Esophagus muscularis mucosa (tissue), 4 donors: ENCODE results near the gene GASK1B. TPM values are rescaled to one million over a fixed set of nuclear protein-coding genes. Genes with fewer than 3 reads are reported as not detected.
A peak's percentile ranks its signal among the peaks of the same experiment; 100 is the strongest.

Source experiments
- DNase-seq: peaks from one replicate; pipeline ENCODE4 v3.0.0-alpha.2; 2017; ENCODE audit errors: extremely low spot score
- H3K27ac ChIP-seq, 4 donors: fragments of 200-600 bp; sonication (generic); replicated peaks in 1 of 4; 1 replicate in 3 of 4; 2 replicates in 1 of 4; pipeline ENCODE4 v1.5.1; 2016 to 2019; ENCODE audit warnings: mild to moderate bottlenecking in 1 of 4
- H3K27me3 ChIP-seq, 4 donors: fragments of 200-600 bp; sonication (generic); one replicate each; pipeline versions ENCODE4 v1.5.1 to v1.6.0; 2016 to 2019
- H3K36me3 ChIP-seq, 4 donors: fragments of 200-600 bp; sonication (generic); one replicate each; pipeline ENCODE4 v1.5.1; 2016 to 2019
- H3K4me1 ChIP-seq, 4 donors: fragments of 200-600 bp; sonication (generic); one replicate each; pipeline ENCODE4 v1.5.1; 2016 to 2019
- H3K4me3 ChIP-seq, 4 donors: fragments of 200-600 bp; sonication (generic); 1 replicate in 2 of 4; 2 replicates in 2 of 4; pipeline ENCODE4 v1.5.1; 2016 to 2019; ENCODE audit warnings: mild to moderate bottlenecking in 4 of 4, moderate library complexity in 1 of 4
- H3K9me3 ChIP-seq, 4 donors: fragments of 200-600 bp; sonication (generic); 1 replicate in 3 of 4; 2 replicates in 1 of 4; pipeline ENCODE4 v1.5.1; 2016 to 2019
- EP300 ChIP-seq: sonication (generic); formaldehyde crosslinking; IDR thresholded peaks from one replicate; pipeline ENCODE4 v1.6.1; 2017; ENCODE audit warnings: antibody characterized with exemption
- POLR2A ChIP-seq: fragments of 450-650 bp; IDR thresholded peaks from one replicate; pipeline ENCODE4 v1.6.1; 2017; ENCODE audit warnings: antibody characterized with exemption, moderate library complexity, mild to moderate bottlenecking, low read depth
- POLR2AphosphoS5 ChIP-seq, 2 donors: sonication (generic); formaldehyde crosslinking; IDR thresholded peaks; one replicate each; pipeline ENCODE4 v1.6.1; 2017; ENCODE audit warnings: antibody characterized with exemption in 2 of 2
- WGBS: methylation state at CpG from one replicate; pipeline ENCODE4 v1.1.5; 2018; 5-methylcytosine and 5-hydroxymethylcytosine counted together
- intact Hi-C: fragments of 100-400 bp; cut with DNase I; formaldehyde crosslinking; loops from one replicate; pipeline ENCODE4 v1.15.1; 2023
- total RNA-seq, 4 donors: library from RNA; depleted of rRNA; stranded (reverse); fragments of >200 nt; gene quantifications; one replicate each; pipeline versions ENCODE4 v1.1.0 to v1.2.1, GENCODE V29; 2016
- TF ChIP-seq, protein P1 (sequence below), 3 experiments: fragments of 200-600 bp in 2 of 3; fragments of 450-650 bp in 1 of 3; sonication (generic) in 2 of 3; IDR thresholded peaks; one replicate each; pipeline ENCODE4 v1.5.1; 2017 to 2019; ENCODE audit warnings: antibody characterized with exemption in 3 of 3, mild to moderate bottlenecking in 2 of 3, moderate library complexity in 1 of 3

The GASK1B gene
- total RNA-seq, 4 donors from 2014 or later = 27.5 to 45.9 (median 32.4) TPM

GRCh38 chr4:158213466-158213865 is 40.6 kb upstream of the GASK1B start:
- intact Hi-C loops = no loop called here
- Histone ChIP-seq H3K4me3 (no peak overlapping the region), H3K9me3 (no peaks in the 10 kb centered on the region), H3K27me3 (no peaks in the 10 kb centered on the region), H3K4me1 (peaks cover 8 to 13% (median 10%) of the 10 kb centered on the region in 4 donors), H3K27ac (no peak overlapping the region), H3K36me3 (no peaks in the 10 kb centered on the region)
- no peak for DNase-seq
- WGBS = 78% methylated on average over 2 of the region's 2 CpGs
- TF ChIP-seq, protein P1, sequence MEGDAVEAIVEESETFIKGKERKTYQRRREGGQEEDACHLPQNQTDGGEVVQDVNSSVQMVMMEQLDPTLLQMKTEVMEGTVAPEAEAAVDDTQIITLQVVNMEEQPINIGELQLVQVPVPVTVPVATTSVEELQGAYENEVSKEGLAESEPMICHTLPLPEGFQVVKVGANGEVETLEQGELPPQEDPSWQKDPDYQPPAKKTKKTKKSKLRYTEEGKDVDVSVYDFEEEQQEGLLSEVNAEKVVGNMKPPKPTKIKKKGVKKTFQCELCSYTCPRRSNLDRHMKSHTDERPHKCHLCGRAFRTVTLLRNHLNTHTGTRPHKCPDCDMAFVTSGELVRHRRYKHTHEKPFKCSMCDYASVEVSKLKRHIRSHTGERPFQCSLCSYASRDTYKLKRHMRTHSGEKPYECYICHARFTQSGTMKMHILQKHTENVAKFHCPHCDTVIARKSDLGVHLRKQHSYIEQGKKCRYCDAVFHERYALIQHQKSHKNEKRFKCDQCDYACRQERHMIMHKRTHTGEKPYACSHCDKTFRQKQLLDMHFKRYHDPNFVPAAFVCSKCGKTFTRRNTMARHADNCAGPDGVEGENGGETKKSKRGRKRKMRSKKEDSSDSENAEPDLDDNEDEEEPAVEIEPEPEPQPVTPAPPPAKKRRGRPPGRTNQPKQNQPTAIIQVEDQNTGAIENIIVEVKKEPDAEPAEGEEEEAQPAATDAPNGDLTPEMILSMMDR (IDR thresholded peaks at IDR 0.05) = no peak
- TF ChIP-seq POLR2AphosphoS5 (IDR thresholded peaks at IDR 0.05) = no peak
- no peak for TF ChIP-seq POLR2A
- TF ChIP-seq EP300 = no peak

- Histone ChIP-seq H3K4me1 (peaks cover 7 to 11% (median 9%) of the 10 kb centered on the region in 4 donors), H3K9me3 (no peaks in the 10 kb centered on the region), H3K27ac (no peak overlapping the region), H3K36me3 (no peaks in the 10 kb centered on the region), H3K4me3 (peak overlapping the region in 3 of 4 donors; percentile 48 to 59 (median 50)), H3K27me3 (no peaks in the 10 kb centered on the region)
- DNase-seq = no peak
- WGBS = 49% methylated on average over 3 of the region's 3 CpGs
- TF ChIP-seq EP300 (no peak), POLR2A (no peak), POLR2AphosphoS5 (IDR thresholded peaks at IDR 0.05) (no peak)
- TF ChIP-seq, protein P1 (IDR thresholded peaks at IDR 0.05) = no peak
- intact Hi-C loops = no loop called here
Observed at GRCh38 chr4:158211222-158211621, 38.4 kb upstream of the GASK1B start.

- 16% methylated on average over 34 of the region's 34 CpGs for WGBS
- no peaks in the 10 kb centered on the region for H3K9me3 ChIP-seq
Observed at GRCh38 chr4:158209825-158210807, 37.3 kb upstream of the GASK1B start, which contains the start of gene TMEM144. Gene TMEM144 (plus strand): TSS chr4:158210486. CDS start chr4:158212668, 2,182 bp downstream.

GRCh38 chr4:158208963-158209640 is 36.3 kb upstream of the GASK1B start:
- H3K27me3 ChIP-seq = no peaks in the 10 kb centered on the region
- WGBS = 80% methylated on average over 5 of the region's 5 CpGs
- DNase-seq = no peak
- no peak for TF ChIP-seq POLR2A
- TF ChIP-seq, protein P1 (IDR thresholded peaks at IDR 0.05) = no peak
- TF ChIP-seq POLR2AphosphoS5 (IDR thresholded peaks at IDR 0.05) = no peak
- no peak for TF ChIP-seq EP300
- H3K9me3 ChIP-seq = no peaks in the 10 kb centered on the region
- intact Hi-C loops = no loop called here
- no peak overlapping the region for H3K4me3 ChIP-seq
- H3K36me3 ChIP-seq = no peaks in the 10 kb centered on the region
- peak overlapping the region; percentile 78 to 91 (median 86) for H3K27ac ChIP-seq
- H3K4me1 ChIP-seq = peaks cover 7 to 11% (median 9%) of the 10 kb centered on the region in 4 donors

More at GRCh38 chr4:158209825-158210807, 37.3 kb upstream of the GASK1B start, which contains the start of gene TMEM144:
- intact Hi-C loops = no loop called here
- Histone ChIP-seq H3K36me3 (no peaks in the 10 kb centered on the region), H3K4me1 (peaks cover 7 to 11% (median 9%) of the 10 kb centered on the region in 4 donors), H3K4me3 (peak within 1 kb of the TSS; percentile 46 to 59 (median 49)), H3K27ac (peak within 1 kb of the TSS; percentile 78 to 91 (median 86)), H3K27me3 (no peaks in the 10 kb centered on the region)
- DNase-seq = peak; percentile 96
- TF ChIP-seq POLR2AphosphoS5 (IDR thresholded peaks at IDR 0.05) (peak; percentile 79 to 83), POLR2A (peak; percentile 23), EP300 (no peak)
- TF ChIP-seq, protein P1 (IDR thresholded peaks at IDR 0.05) = peak in 2 of 3 experiments; percentile 12 to 33
